GM20431 (cell line): ENCODE measurements around the gene LCLAT1.
"Not testable (repeated sequence)": the region's sequence is repeated elsewhere in the genome, so short reads cannot be mapped to it uniquely, and the experiment has no call there.

ENCODE experiments used
- in situ Hi-C: fragments of 300-500 bp; cut with MseI, MboI; formaldehyde crosslinking; loops from one replicate; pipeline ENCODE4 v1.15.0; 2020; ENCODE audit warnings: low sequenced_read_pairs; ENCODE audit not compliant: unreplicated experiment

LCLAT1 gene

DNA sequence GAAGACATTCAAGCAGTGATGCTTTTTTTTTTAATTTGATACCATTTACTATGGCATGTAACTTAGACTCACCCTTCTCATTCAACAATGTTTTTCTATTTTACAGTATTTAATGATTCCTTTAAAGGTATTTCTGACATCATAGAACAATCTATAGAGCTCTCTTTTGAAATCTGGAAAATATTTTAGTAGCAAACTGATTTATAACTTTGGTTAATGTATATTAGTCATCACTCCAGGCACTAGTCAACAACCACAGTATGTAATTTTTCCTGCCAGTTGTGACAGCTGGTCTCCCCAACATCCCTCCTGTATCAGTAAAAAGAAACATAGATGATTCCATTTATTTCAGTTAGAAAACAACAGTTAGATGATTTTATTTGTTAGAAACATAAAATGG is 122.9 kb downstream of the LCLAT1 start:
- in situ Hi-C loops = no loop called here

DNA sequence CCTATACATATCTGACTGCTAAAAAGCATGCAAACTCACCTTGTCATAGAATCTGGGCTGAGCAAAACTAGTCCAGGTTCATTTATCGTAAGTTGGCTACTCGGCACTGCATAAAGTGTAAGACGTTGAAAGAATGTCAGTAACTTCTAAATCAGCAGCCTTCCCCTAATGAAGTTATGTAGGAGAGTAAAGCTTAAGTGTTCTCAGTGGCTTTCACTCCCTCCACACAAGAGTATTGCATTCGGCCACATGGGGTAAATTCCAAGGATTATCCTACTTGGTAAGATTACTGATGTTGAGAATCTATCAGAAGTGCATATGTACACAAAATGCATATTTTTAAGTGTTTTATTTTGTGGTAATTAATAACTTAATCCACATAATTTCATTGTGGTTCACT is 130.1 kb downstream of the LCLAT1 start:
- in situ Hi-C loops = no loop called here

DNA sequence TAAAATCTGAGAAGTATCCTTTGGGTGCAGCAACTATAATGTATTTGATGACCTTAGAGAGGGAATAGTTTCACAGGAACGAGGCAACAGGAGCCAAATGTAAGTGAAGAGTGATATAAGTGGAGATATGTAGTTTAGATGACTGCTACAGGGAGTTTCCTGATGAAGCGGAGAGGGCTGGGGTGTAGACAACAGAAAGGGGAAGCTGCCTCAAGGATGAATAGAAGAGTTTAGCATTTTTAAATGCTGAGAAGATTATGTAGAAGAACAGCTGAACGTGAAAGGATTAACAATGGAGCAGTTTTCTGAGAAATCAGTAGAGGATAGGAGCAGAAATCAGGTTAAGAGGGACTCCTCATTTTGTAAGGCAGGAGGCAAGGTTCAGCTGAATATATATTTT is 133.3 kb downstream of the LCLAT1 start:
- in situ Hi-C loops = no loop called here

DNA sequence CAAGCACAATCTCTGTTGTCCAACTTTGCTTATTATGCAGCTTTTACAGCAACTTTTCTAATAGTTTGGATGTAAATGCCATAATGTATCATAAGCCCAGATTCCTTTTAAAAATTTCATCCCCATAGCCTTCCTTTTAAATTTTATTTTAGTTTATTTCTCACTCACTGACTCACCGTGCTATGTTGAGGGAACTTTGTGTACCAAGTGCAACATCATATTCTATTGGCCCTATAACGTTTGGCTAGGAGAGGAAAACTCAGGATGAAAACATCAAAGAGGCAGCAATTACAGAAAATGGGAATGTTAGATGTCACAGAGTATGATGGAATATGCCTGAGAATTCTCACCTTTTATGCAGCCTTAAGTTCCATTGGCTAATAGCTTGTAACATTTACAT is 135.5 kb downstream of the LCLAT1 start:
- in situ Hi-C loops = no loop called here

DNA sequence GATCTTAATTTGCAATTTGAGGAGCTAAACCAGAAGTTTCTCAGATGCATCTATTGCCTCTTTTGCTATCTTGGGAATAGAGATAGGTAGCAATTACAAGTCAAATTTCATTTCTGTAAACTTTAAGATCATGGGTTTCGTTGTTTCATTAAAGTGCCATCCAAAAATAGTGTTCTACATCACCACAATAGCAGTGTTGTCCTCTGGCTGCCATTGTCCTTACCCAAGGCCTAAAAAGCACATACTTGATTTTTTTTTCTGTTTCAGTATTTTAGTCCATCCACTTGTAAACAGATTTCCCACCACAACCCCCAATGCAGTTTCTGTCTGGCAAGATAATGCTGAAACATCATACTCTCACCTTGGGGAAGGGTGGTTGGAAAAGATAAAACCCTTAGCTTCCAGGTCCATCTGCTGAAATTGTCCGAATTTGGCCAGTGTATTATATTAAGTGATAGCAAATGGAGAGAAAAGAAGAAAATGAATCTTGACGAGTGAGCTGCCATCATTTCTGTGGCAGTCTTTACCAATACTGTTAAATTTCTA is 136.2 kb downstream of the LCLAT1 start:
- in situ Hi-C loops = no loop called here

DNA sequence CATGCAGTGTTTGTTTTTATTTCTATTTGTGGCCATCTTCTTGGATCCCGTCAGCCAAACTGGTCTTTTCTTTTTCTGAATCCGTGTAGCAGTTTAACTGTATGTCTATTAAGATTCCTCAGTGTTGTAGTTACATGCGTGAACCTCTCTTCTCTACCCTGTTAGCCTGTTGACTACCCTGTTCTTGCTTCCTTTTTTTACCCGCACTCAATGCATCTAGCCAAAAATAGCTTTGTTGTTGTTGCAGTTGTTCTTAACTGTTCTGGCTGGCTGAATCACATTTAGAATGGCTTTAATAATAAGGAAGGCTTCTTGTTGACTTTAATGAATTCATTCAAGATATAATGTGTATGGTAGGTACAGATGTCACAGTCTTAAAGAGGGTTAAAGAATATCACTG is 137.1 kb downstream of the LCLAT1 start:
- in situ Hi-C loops = no loop called here

DNA sequence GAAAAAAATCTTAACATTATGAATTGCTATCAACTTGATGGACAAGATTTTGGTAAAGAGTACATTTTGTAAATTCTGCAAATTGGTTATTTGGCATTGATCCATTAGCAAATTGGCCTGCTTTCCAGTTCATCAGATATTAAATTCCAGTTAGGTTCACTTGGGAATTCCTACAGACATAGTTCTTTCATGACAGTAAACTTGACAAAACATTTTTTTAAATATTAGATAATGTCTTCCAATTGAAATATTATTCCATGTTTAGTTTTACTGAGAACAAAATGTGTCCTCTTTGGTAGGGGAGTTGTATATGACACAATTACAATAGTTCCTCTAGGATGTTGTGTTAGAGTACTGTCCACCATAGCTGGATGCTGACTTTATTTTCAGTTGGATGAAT is 141.9 kb downstream of the LCLAT1 start:
- in situ Hi-C loops = no loop called here

DNA sequence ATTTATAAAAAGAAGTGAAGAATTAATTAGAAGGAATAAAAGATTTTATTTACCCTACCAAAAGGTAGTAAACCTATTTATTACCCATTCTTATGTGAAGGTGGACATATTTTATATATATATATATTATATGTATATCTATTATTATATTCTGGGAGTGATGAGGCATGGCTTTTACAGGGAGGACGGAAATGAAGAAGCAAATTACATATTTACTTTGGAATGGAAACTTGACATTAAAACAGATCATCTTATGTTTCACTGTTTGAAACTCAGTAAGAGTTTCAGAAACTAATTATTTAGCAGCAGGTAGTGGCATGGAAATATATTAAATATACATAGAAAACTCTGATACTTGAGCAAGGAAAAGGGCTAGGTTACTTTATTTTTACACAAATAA is 143.4 kb downstream of the LCLAT1 start:
- in situ Hi-C loops = no loop called here

DNA sequence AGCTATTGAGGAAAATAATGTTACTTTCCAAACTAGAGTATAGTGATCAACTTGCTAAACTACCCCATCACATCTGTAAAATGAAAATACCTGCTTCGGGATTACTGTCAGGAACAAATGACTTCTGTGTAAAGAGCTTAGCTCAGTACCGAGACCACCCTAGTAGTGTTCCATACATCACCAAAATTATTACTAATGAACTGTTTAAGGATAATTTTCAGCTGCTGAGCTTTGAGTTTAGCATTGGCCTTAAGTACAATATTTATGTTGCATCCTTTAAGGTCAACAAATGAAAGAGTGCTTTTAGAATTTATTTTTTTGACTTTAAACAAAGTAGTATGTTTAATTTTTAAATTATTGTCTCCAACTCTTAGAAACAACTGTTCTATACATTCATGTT is 144.1 kb downstream of the LCLAT1 start:
- in situ Hi-C loops = no loop called here

DNA sequence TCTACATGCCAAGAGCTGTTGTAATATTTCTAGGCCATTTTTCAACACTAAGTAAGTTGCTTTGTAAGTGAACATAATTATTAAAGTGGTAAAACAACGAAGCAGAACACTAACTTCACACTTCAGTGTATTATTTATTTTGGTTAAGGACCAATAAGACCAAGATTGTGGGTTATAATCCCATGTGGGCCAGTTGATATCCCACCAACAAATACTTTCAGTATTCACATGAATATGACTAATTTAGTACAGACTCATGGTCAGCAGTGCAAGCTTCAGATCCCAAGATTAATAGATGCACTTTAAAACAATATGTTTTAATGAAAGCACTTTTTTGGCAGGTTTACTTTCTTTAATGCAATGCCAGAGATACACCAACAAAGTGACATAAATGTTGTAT is 154.3 kb downstream of the LCLAT1 start:
- in situ Hi-C loops = no loop called here

DNA sequence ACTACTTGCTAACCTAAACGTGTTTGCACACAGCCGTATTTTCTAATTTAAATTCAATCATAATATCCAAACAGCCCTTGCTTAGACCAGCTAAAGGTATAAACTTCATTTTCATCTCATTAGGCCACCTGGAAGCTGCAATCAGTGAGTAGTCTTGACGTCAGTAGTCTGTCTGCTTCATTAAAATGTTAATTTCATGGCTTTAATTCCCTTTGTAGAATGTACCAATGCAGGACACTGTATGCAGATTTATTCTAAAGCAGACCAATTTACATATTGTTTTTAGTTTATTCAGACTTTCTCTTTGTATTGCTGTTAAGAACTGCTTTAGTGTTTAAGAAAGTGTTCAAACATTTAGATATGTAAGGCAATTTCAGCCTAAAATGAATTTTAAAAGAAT is 158.2 kb downstream of the LCLAT1 start:
- in situ Hi-C loops = no loop called here

DNA sequence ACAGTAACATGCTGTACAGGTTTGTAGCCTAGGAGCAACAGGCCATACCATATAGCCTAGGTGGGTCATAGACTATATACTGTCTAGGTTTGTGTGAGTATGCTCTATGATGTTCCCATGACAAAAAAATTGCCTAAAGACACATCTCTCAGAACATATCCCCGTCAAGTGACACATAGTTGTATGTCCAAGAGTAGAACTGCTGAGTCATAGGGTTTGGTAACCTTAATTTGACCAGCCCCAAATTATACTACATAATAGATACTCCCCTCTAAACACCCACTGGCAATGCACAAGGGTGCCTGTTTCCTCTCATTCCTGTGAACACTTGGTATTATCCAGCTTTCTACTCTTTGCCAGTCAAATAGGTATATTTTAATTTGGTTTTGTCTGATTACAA is 161.6 kb downstream of the LCLAT1 start:
- in situ Hi-C loops = no loop called here

DNA sequence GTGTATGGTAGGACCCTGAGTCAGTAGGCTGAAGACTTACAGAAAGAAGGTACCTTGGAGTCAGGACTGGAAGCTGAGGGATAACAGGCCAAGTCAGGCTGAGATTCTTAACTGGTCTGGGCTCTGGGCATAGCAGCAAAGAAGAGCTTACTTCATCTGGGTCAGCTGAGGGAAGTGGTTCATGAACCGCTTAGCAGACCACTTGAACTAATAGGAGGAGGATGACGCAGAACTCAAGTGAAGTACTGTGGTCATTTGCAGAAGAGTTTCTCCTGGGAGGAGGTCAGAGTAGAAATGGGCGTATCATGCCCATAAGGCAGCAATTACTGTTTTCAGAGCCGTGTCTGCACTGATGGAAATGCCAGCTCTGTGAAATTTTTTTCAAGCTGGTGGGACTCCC is 164.5 kb downstream of the LCLAT1 start:
- in situ Hi-C loops = no loop called here

DNA sequence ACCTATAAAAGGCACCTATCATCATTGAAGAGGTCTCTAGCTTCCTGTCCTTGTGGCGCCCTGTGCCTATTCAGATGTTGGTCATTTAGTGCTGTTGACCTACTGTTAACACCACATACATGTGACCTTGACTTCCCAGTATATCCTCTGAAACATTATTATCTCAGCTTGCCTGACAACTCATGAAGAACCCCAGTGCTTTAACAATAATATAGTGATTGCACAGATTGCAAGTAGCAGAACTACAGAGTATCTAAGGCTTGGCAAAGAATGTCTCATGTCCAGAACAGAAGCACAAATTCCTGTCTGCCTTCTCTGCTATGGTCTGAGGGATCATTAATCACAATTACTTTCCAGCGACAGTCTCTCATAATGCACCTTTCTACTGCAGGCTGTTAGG is 165.3 kb downstream of the LCLAT1 start:
- in situ Hi-C loops = no loop called here

DNA sequence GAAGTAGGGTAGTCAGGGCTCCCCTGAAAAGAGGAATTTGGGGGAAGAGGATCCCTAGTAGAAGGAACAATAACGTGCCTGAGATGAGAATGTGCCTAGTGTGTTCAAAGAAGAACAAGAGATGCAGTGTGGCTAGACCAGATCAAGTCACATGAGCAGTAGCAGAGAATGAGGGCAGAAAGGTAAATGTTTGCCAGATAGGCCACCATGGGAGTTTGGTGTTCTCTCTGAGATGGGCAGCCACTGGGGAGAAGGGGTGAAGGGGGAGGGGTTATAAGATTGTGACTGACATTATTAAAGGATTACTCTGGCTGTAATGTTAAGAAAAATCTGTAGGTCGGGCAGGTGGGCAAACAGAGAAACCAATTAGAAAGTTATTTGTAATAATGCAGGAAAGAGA is 166.0 kb downstream of the LCLAT1 start:
- in situ Hi-C loops = no loop called here

DNA sequence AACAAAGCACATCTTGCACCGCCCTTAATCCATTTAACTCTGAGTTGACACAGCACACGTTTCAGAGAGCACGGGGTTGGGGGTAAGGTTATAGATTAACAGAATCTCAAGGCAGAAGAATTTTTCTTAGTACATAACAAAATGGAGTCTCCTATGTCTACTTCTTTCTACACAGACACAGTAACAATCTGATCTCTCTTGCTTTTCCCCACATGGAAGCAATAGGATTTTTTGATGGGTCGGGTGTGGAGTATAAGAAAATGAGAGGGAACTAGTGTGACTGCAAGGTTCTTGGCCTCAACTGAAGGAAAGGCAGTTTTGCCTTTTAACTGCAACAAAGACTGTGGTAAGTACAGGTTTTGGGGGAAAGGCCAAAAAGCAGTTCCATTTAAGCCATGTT is 167.2 kb downstream of the LCLAT1 start:
- in situ Hi-C loops = not testable (repeated sequence)

DNA sequence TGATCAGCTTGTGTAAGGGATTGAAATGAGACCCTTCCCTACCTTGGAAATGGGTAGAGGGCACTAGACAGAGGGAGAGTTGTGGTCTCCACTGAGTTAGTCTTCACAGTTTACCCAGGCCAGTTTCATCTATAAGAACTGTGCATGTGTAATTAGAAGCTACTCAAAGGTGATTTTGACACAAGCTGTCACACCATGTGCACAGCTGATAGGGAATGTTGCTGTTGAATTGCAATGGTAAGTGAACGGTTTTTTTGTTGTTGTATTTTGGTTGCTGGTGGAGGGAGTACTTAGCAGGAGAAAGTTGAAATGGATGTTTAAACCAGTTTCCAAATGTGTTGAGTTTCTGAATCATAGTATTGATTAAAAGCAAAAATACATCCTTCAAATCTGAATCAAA is 168.9 kb downstream of the LCLAT1 start:
- in situ Hi-C loops = no loop called here

DNA sequence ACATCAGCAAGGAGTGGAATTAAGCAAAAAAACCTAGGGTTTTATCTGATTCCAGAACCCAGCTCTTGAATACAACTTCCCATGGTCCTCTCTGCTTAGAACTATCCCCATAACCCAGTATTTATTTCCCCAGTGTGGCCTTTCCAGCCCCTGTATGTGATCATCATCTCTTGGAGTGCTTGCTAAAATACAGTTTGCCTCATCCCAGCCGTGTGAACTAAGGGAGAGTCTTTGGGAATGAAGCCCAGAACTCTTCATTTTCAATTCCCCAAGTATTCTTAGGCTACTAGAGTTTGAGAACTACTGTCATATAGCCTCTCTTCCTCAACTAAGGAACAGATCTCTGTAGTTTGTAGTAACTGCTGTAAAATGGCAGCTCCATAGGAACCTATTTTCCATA is 173.1 kb downstream of the LCLAT1 start:
- in situ Hi-C loops = no loop called here

DNA sequence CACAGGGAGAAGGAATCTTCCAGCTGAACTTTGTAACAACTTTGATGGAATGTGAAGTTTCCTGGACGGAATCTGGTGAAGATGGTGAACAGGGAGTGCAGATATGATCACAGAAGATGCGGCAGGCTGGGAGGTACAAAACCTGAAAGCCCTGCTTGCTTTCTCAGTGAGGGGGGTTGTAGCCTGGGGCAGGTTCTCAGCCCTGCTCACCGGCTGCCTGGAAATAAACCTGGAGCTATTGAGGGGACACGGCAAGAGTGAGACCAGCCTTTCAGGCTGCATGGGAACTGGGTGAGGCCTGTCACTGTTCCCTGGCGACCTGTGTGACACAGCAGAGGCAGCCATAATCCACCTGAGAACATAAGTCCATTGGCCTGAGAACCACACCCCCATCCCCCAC is 174.8 kb downstream of the LCLAT1 start:
- in situ Hi-C loops = no loop called here

DNA sequence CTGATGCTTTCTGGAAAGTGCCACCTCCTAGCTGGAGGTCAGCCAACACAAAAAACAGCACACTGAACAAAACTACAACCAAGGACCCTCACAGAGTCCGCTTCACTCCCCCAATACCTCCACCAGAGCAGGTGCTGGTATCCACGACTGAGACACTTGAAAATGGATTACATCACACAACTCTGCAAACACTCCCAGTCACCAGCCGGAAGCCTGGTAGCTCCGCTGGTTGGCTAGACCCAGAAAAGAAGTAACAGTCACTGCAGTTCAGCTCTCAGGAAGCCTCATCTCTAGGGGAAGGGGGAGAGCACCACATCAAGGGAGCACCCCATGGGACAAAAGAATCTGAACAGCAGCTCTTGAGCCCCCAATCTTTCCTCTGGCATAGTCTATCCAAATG is 175.4 kb downstream of the LCLAT1 start:
- in situ Hi-C loops = no loop called here

DNA sequence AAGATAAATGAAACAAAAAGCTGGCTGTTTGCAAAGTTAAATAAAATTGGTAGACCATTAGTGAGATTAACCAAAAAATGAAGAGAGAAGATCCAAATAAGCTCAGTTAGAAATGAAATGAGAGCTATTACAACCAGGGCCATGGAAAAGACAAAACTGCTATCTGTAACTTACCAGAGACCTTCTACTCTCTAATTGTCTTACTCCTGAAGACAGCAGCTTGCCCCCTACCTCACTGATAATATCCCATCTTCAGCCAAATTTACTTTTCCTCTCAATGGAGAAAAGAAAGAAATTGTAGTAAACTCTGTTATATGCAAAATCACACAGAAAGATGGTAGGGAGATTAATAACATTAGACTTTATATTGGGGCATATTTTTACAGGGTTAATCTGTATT is 178.2 kb downstream of the LCLAT1 start:
- in situ Hi-C loops = no loop called here

DNA sequence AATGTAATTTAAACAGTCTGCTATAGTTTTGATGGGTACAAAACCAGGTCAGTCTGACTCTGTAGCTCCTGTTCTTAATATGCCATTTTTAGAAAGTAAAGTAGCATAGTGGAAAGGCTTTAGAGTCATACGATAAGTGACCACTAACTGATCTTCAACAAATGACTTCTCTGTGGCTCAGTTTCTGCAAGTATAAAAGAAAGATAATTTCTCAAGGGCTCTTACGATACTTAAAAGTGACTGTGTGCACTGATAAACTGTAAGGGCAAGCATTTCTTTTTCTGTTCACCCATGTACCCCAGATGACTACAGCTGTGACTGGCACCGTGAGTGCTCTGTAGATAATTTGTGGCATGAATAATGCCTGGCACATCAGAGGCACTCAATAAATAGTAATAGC is 178.7 kb downstream of the LCLAT1 start:
- in situ Hi-C loops = no loop called here

DNA sequence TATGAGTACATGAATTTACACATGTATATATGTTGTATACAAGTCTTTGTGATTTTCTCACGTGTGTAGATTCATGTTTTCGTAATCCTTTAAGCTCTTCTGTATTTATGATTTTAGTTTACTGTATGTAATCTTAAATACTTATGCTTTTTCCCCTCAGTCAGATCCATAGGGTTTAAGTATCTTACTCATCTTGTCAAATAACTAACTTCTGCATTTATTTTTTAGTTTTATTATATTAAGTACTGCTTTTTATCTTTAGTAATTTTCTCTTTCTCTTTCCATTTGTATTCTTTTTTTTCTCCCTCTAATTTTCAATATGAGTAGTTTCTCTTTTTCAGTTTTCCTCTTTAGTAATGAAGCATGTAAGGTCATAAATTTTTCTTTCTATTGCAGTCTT is 179.4 kb downstream of the LCLAT1 start:
- in situ Hi-C loops = no loop called here
